HepG2 (cell line): ENCODE data around the gene MFNG. TPM values are rescaled to one million over a fixed set of nuclear protein-coding genes. Genes with fewer than 3 reads are reported as not detected.
A peak's percentile ranks its signal among the peaks of the same experiment; 100 is the strongest.

Experiments
- ATAC-seq: fragments of 200-7000 bp; cut with Tn5 transposase; 3 replicates; pipeline ENCODE4 v1.9.1; 2020; ENCODE audit warnings: mild to moderate bottlenecking, moderate library complexity
- BruUV-seq: library from RNA; stranded (reverse); fragments of 400-500 nt; replicated peaks from 2 replicates; lab custom pipeline; 2021; lab: Mats Ljungman, UMichigan
- CTCF ChIA-PET: fragments of 300-600 bp; formaldehyde crosslinking; extraction: SDS; loops from one replicate; lab custom pipeline; 2021; ENCODE audit warnings: low total read pairs, inconsistent platforms, low intra/inter-chr PET ratio; lab: Yijun Ruan, JAX
- POLR2A ChIA-PET: fragments of 350-600 bp; sonication (Branson Sonifier 250); formaldehyde crosslinking; loops from one replicate; lab custom pipeline; 2020; ENCODE audit warnings: antibody characterized with exemption, inconsistent platforms; lab: Yijun Ruan, JAX
- DNase-seq: peaks from one replicate; pipeline ENCODE4 v3.0.0-alpha.2; 2015; ENCODE audit warnings: low spot score
- FAIRE-seq: peaks from 3 replicates; lab custom pipeline; 2011; peaks lifted over from hg19 to GRCh38; lab: Jason Lieb, UNC
- H2AFZ ChIP-seq: one replicate; pipeline ENCODE4 v1.6.1; 2011; ENCODE audit warnings: low read length, inconsistent platforms
- H3K27ac ChIP-seq: fragments of 300-600 bp; 3 replicates; pipeline ENCODE4 v1.8.0; 2011; ENCODE audit warnings: mixed run types, mild to moderate bottlenecking, mixed read lengths, low read length, inconsistent platforms; ENCODE audit not compliant: insufficient read depth; ENCODE audit errors: extremely low read length
- H3K27me3 ChIP-seq, 2 experiments: fragments of 200-600 bp in 1 of 2; 2 replicates in 1 of 2; 3 replicates in 1 of 2; pipeline versions ENCODE4 v1.6.0 to v1.8.0; 2011; ENCODE audit warnings: low read length in 2 of 2, mild to moderate bottlenecking in 2 of 2, moderate library complexity in 2 of 2, inconsistent platforms in 1 of 2; ENCODE audit not compliant: insufficient read depth in 2 of 2, control insufficient read depth in 1 of 2
- H3K36me3 ChIP-seq, 2 experiments: fragments of 200-600 bp in 1 of 2; replicated peaks in 1 of 2; 2 replicates in 1 of 2; 3 replicates in 1 of 2; pipeline versions ENCODE4 v1.5.1 to v1.8.0; 2011; ENCODE audit warnings: low read length in 2 of 2, inconsistent platforms in 1 of 2; ENCODE audit not compliant: insufficient read depth in 2 of 2, control insufficient read depth in 1 of 2
- H3K4me1 ChIP-seq: 2 replicates; pipeline ENCODE4 v1.5.1; 2012; ENCODE audit warnings: low read length, inconsistent platforms; ENCODE audit not compliant: insufficient read depth
- H3K4me2 ChIP-seq: 2 replicates; pipeline ENCODE4 v1.6.0; 2011; ENCODE audit warnings: low read depth, low read length, inconsistent platforms
- H3K4me3 ChIP-seq, 3 experiments: fragments of 200-600 bp in 1 of 3; sonication (generic), shearing (Covaris generic) in 1 of 3; replicated peaks in 1 of 3; 2 replicates each; pipeline ENCODE4 v1.5.1; 2011 to 2016; ENCODE audit warnings: low read length in 3 of 3, inconsistent platforms in 2 of 3, low read depth in 2 of 3, mild to moderate bottlenecking in 2 of 3, control low read depth in 1 of 3, mixed read lengths in 1 of 3; ENCODE audit not compliant: insufficient read depth in 1 of 3
- H3K79me2 ChIP-seq: one replicate; pipeline ENCODE4 v1.6.1; 2011; ENCODE audit warnings: low read length, inconsistent platforms; ENCODE audit not compliant: insufficient read depth
- H3K9ac ChIP-seq: 2 replicates; pipeline ENCODE4 v1.6.0; 2011; ENCODE audit warnings: mild to moderate bottlenecking, low read depth, low read length, inconsistent platforms; ENCODE audit not compliant: insufficient read depth
- H3K9me3 ChIP-seq: 2 replicates; pipeline ENCODE4 v1.5.1; 2012; ENCODE audit warnings: mild to moderate bottlenecking, low read length
- H4K20me1 ChIP-seq: 2 replicates; pipeline ENCODE4 v1.6.0; 2011; ENCODE audit warnings: inconsistent platforms, mild to moderate bottlenecking, low read length, moderate library complexity; ENCODE audit not compliant: insufficient read depth
- AGO2 ChIP-seq: fragments of 200-400 bp; formaldehyde crosslinking; optimal IDR thresholded peaks from 2 replicates; pipeline ENCODE3; 2017; ENCODE audit warnings: mild to moderate bottlenecking, low read depth, low read length, moderate library complexity
- MED13 ChIP-seq: sonication (generic); formaldehyde crosslinking; IDR thresholded peaks from 2 replicates; pipeline ENCODE4 v1.5.0; 2020; ENCODE audit warnings: missing genetic modification reagents
- ZNF558 ChIP-seq: sonication (generic); formaldehyde crosslinking; IDR thresholded peaks from 2 replicates; pipeline ENCODE4 v1.9.0; 2022; ENCODE audit warnings: mild to moderate bottlenecking, missing genetic modification reagents, borderline replicate concordance
- WGBS: methylation state at CpG from one replicate; pipeline ENCODE4 v1.1.6; 2017; ENCODE audit warnings: low lambda C conversion rate; 5-methylcytosine and 5-hydroxymethylcytosine counted together
- in situ Hi-C: cut with HindIII; loops from 2 replicates; pipeline ENCODE4 v1.10.0; 2017; ENCODE audit warnings: low pct_unique_long_range_greater_than_20kb; ENCODE audit not compliant: extremely low pct_ligation_motif_present
- intact Hi-C: fragments of 100-400 bp; cut with micrococcal nuclease; formaldehyde crosslinking; loops from one replicate; pipeline ENCODE4 v1.10.0; 2022; ENCODE audit not compliant: unreplicated experiment
- polyA plus RNA-seq, 8 experiments: library from polyadenylated mRNA; depleted of rRNA in 3 of 8; stranded (reverse) in 7 of 8; unstranded in 1 of 8; fragments of >200 nt; fragmentation: Illumina TruSeq in 4 of 8; extraction: Trizol in 4 of 8; gene quantifications; 2 replicates each; pipeline versions ENCODE4 v1.2.1 to v1.2.3, GENCODE V29; 2011 to 2016; ENCODE audit warnings: low read depth in 4 of 8, missing spikeins in 1 of 8, mixed read lengths in 1 of 8; ENCODE audit not compliant: insufficient read depth in 1 of 8
- total RNA-seq, 5 experiments: library from RNA; depleted of rRNA; stranded (reverse); fragments of >200 nt; fragmentation: Illumina TruSeq; extraction: Trizol; gene quantifications; 2 replicates each; pipeline ENCODE4 v1.2.3, GENCODE V29; 2016; ENCODE audit warnings: low read depth in 1 of 5

MFNG gene
- total and polyA plus RNA-seq, 2 of the 13 experiments (the other 11 are each of a cell fraction or from before 2014, with no cell fraction given) = 1.0 to 11.7 TPM

DNA sequence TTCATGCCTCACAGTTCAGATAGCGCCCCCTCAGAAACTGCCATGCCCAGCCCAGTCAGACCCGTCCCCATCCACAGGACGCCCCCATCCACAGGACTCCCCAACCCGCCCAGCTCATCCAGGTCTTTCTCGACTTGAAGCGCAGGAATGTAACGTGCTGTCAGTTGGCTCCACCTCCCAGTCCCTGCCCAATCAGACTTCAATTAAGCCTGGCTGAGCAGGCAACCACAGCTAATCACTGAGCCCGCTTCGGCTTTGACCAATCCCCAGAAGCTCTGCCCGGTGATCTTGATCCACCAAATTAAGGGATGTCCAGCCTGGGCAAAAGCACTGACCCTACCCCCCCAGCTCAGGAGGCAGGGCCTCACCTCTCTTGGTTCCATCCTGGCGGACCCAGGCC, 10.5 kb upstream of the MFNG start:
- H3K27ac ChIP-seq = no peak overlapping the region
- no peak for FAIRE-seq
- intact Hi-C loops = no loop called here
- no peak overlapping the region for H3K4me3 ChIP-seq
- BruUV-seq = no TSS peak
- peaks cover 28% of the 10 kb centered on the region for H3K4me1 ChIP-seq
- TF ChIP-seq MED13 (CRISPR knock-in tag) = no peak
- no peaks in the 10 kb centered on the region for H3K9me3 ChIP-seq
- peaks cover 35 to 81% of the 10 kb centered on the region in 2 experiments for H3K36me3 ChIP-seq
- no peak overlapping the region for H3K9ac ChIP-seq
- H3K27me3 ChIP-seq = no peaks in the 10 kb centered on the region
- H3K79me2 ChIP-seq = peaks cover 9% of the 10 kb centered on the region
- no peak for ATAC-seq
- H3K4me2 ChIP-seq = no peak overlapping the region
- ChIA-PET CTCF (no interaction called here), POLR2A (no interaction called here)
- H2AFZ ChIP-seq = no peak overlapping the region
- no peaks in the 10 kb centered on the region for H4K20me1 ChIP-seq
- no peak for DNase-seq
- in situ Hi-C loops = no loop called here
- WGBS = 93% methylated on average over 11 of the region's 11 CpGs

DNA sequence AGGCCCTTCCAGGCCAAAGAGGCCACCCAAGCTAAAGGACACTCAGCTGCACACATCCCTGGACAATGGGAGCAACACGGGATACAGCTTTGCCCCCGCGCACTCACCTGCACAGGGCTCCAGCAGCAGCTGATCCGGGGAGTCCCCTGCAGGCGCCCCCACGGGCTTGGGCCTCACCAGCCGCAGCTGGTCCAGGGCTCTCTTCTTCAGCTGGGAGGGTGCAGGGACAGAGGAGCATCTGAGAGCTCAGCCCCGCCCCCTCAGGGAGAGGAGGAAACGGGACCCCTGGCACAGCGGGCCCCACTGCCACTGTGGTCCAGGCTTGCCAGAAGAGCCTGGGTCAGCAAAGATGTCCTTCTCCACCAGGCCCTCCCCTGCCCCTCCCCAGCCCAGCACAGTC, 7.8 kb upstream of the MFNG start:
- in situ Hi-C loops (no loop called here), intact Hi-C loops (no loop called here)
- no peak overlapping the region for H2AFZ ChIP-seq
- ATAC-seq = no peak
- H3K79me2 ChIP-seq = no peaks in the 10 kb centered on the region
- no peak for DNase-seq
- peaks cover 12% of the 10 kb centered on the region for H3K4me1 ChIP-seq
- no peak overlapping the region for H3K4me2 ChIP-seq
- H4K20me1 ChIP-seq = no peaks in the 10 kb centered on the region
- no peaks in the 10 kb centered on the region for H3K27me3 ChIP-seq
- peaks cover 32 to 67% of the 10 kb centered on the region in 2 experiments for H3K36me3 ChIP-seq
- H3K9ac ChIP-seq = no peak overlapping the region
- no peak overlapping the region for H3K27ac ChIP-seq
- no TSS peak for BruUV-seq
- no CpG with 5 or more reads among the region's 10 CpGs for WGBS
- TF ChIP-seq AGO2 (peak; percentile 65), ZNF558 (CRISPR knock-in tag) (no peak)
- TF ChIP-seq, all 625 proteins: peak for 1
- CTCF ChIA-PET = no interaction called here
- Histone ChIP-seq H3K4me3 (no peak overlapping the region), H3K9me3 (no peaks in the 10 kb centered on the region)
- POLR2A ChIA-PET = no interaction called here
- no peak for FAIRE-seq
